ENCODE data around the gene ZNF69.
"Not testable (repeated sequence)": the region's sequence is repeated elsewhere in the genome, so short reads cannot be mapped to it uniquely, and the experiment has no call there.

The ZNF69 gene

DNA sequence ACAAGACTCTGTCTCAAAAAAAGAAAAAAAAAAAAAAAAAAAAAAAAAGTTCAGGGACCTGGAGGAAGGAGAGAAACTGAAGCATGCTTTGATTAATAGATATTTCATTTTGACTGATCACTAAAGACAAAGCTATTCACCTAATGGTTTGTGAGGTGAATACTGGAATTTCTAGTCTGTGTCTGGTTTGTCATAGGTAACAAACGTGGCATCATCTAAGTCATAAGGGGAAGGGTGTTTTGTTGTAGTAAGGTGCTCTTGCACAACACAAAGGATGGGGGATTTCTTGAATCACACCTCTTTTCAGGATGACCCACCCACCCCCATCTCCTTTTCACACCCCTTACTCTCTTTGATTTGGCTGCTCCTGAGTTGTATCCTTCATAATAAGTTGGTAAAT, 13.8 kb upstream of the ZNF69 start:
- no peak for ATAC-seq (ENCODE audit: low read depth)
- H3K36me3 Mint-ChIP-seq: peaks cover 10% of the 10 kb centered on the region
- H3K27me3 Mint-ChIP-seq: no peaks in the 10 kb centered on the region
- H3K27ac Mint-ChIP-seq: no peak overlapping the region
- DNase-seq (ENCODE audit: low spot score in 2 of 2): no peak
- H3K4me3 Mint-ChIP-seq: no peak overlapping the region
- no peaks in the 10 kb centered on the region for H3K4me1 Mint-ChIP-seq
- peaks cover 2% of the 10 kb centered on the region for H3K9me3 Mint-ChIP-seq

DNA sequence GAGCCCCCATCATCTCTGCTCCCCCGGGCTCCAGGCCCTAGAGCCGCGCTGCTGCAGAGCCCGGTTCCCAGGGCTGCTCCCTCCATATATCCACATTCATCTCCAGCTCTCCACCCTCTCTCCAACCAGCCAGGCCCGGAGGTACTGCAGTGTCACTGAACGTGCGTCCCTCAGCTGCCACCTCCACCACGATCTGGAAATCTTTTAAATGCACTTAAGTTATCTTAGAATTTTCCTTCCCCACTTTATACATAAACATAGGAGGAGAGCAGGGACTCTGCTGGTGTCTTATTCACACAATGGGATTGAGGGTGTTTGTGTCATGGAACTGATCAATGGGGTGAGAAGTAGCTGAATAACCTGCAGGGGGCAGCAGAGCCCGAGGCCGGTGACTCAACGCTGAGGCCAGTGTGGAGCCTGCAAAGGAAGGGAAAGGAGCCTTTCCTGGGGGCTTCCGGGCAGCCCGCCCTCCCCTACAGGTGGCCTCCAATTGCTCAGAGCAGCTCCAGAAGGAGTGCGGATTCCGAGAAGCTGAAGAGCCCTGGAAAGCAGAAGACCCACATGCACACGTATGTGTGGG, 7.8 kb upstream of the ZNF69 start:
- not testable (repeated sequence) for H3K4me3 Mint-ChIP-seq; H3K9me3 Mint-ChIP-seq; H3K36me3 Mint-ChIP-seq; H3K27ac Mint-ChIP-seq; ATAC-seq (ENCODE audit: low read depth); H3K27me3 Mint-ChIP-seq; H3K4me1 Mint-ChIP-seq
- DNase-seq (ENCODE audit: low spot score in 2 of 2): peak in 1 of 2 donors; percentile 17

DNA sequence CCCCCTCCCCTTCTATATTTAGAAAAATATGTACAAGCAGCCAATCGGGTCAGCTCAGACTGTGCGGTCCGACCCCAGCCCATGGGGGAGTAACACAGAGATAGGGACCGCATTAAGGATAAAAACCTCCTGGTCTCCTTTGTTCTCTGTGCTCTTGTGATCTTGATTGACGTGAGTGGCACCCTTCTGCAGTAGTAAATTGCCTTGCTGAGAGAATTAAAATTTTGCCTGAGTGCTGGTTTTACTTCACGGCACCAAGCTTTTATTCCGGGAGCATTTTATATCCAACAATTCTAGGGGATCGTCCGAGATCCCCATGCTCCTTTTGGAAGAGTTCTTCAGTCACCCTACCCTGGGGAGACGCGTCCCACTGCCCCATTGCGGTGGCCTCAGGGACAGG, 7.0 kb upstream of the ZNF69 start:
- no peak overlapping the region for H3K27ac Mint-ChIP-seq

DNA sequence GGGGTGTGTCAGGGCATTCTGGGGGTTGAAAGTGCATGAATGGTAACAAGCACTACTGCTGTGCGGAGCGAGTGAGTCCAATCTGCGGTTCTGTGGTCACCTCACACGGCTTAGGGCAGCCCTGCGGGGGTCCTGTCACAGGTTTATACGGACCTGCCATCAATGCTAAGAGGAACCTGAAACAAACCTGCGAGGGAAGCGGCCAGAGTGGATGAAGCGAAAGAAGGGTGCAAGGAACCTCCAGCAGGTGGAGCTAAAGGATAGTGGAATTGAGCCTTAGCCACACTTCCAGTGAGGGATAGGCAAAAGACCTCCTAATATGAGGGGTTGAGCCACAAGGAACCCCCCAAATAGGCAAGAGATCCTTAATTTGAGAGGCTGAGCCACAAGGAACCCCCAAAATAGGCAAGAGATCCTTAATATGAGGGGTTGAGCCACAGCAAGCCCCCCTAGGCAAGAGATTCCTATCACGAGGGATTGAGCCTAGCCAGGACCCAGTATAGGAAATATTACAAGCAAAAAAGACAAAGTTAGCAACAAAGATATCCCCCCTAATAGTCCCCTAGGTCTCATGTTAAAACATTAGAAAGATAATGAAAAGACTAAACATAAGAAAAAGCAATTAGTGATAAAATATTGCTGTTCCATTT, 6.3 kb upstream of the ZNF69 start:
- H3K27ac Mint-ChIP-seq: no peak overlapping the region
- ATAC-seq (ENCODE audit: low read depth) (peak; percentile 87), DNase-seq (ENCODE audit: low spot score in 2 of 2) (peak; percentile 56 to 58)
- H3K27me3 Mint-ChIP-seq: no peaks in the 10 kb centered on the region
- H3K36me3 Mint-ChIP-seq: peaks cover 2% of the 10 kb centered on the region
- peaks cover 3% of the 10 kb centered on the region for H3K4me1 Mint-ChIP-seq
- peaks cover 4% of the 10 kb centered on the region for H3K9me3 Mint-ChIP-seq
- no peak overlapping the region for H3K4me3 Mint-ChIP-seq

More for the DNA sequence above, 7.0 kb upstream of the ZNF69 start:
- ATAC-seq (ENCODE audit: low read depth) (no peak), DNase-seq (ENCODE audit: low spot score in 2 of 2) (no peak)
- Mint-ChIP-seq H3K27me3 (no peaks in the 10 kb centered on the region), H3K4me3 (no peak overlapping the region), H3K4me1 (peaks cover 3% of the 10 kb centered on the region), H3K9me3 (peaks cover 3% of the 10 kb centered on the region), H3K36me3 (peaks cover 2% of the 10 kb centered on the region)

DNA sequence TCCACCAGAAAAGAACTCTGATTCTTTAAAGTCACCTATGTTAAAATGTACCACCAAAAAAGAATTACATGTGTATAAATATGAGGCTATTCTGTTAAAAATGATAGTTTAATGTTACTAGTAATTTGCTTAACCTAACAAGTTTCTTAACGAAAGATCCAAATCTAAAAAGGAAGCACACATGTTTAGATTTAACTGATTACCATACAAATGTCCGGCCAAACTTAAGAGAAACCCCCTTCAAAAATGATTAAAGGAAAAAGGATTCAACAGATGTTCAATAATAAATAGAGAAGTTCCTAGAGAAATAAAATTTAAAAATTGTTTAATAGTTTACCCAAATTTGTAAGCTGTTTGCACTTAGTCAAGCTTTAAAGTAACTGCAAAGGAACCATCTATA, 5.0 kb upstream of the ZNF69 start:
- Mint-ChIP-seq H3K27me3 (no peaks in the 10 kb centered on the region), H3K4me1 (peaks cover 7% of the 10 kb centered on the region), H3K27ac (no peak overlapping the region), H3K36me3 (peaks cover 2% of the 10 kb centered on the region), H3K4me3 (no peak overlapping the region), H3K9me3 (peaks cover 5% of the 10 kb centered on the region)
- ATAC-seq (ENCODE audit: low read depth) (no peak), DNase-seq (ENCODE audit: low spot score in 2 of 2) (no peak)

DNA sequence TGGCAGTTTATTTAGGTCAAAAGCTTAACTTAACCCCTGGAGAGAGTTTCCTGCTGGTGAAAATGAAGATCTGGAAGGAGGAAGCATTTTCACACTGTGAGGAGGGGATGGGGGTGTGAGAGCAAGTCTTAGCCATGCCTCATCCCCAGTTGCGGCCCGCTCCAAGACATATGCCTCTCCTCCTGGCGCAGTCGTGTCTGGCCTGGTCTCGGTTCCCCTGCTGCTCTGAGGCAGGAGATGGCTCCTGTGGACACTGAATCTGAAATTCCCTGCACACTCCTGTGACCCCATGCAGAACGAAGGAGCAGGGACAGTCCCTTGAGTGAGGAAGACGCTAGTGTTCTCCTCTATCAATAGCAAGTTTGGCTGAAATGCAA, 360 bp upstream of the ZNF69 start:
- H3K27ac Mint-ChIP-seq: peak overlapping the region; percentile 66
- DNase-seq (ENCODE audit: low spot score in 2 of 2) (no peak), ATAC-seq (ENCODE audit: low read depth) (no peak)
- H3K36me3 Mint-ChIP-seq: no peaks in the 10 kb centered on the region
- peaks cover 11% of the 10 kb centered on the region for H3K4me1 Mint-ChIP-seq
- H3K4me3 Mint-ChIP-seq: peak overlapping the region; percentile 94
- no peaks in the 10 kb centered on the region for H3K27me3 Mint-ChIP-seq
- H3K9me3 Mint-ChIP-seq: peaks cover 3% of the 10 kb centered on the region

DNA sequence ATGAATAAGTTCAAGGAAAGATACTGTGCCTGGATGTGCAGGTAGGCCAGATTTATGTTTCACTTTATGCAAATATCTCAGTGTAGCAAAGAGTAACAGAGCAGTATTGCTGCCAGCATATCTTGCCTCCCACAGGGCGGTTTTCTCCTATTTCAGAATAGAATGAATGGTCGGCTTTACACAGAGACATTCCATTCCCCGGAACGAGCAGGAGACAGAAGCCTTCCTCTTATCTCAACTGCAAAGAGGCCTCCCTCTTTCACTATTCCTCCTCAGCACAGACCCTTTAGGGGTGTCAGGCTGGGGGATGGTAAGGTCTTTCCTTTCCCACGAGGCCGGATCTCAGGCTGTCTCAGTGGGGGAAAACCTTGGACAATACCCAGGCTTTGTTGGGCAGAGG, 2.3 kb downstream of the ZNF69 start:
- H3K4me1 Mint-ChIP-seq: peaks cover 11% of the 10 kb centered on the region
- not testable (repeated sequence) for H3K27ac Mint-ChIP-seq; H3K27me3 Mint-ChIP-seq; H3K9me3 Mint-ChIP-seq; DNase-seq (ENCODE audit: low spot score in 2 of 2); H3K36me3 Mint-ChIP-seq; ATAC-seq (ENCODE audit: low read depth); H3K4me3 Mint-ChIP-seq

DNA sequence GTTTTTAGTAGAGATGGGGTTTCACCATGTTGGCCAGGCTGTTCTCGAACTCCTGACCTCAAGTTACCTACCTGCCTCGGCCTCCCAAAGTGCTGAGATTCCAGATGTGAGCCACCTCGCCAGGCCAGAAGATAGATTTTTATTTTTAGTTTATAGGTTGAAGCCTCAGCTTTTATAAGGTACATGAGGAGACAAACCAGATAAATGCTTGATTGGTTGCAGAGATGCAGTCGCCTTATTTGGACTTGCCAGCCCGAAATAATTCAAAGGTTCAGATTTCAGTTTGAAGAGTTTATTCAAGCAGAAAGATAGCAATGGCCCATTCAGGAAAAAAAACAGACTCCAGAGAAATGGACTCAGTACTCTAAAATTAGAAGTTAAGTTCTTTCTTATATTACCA, 3.1 kb downstream of the ZNF69 start:
- ATAC-seq (ENCODE audit: low read depth): no peak
- no peak overlapping the region for H3K4me3 Mint-ChIP-seq
- peaks cover 11% of the 10 kb centered on the region for H3K4me1 Mint-ChIP-seq
- H3K27ac Mint-ChIP-seq: no peak overlapping the region
- no peak for DNase-seq (ENCODE audit: low spot score in 2 of 2)
- H3K27me3 Mint-ChIP-seq: peaks cover 2% of the 10 kb centered on the region
- H3K9me3 Mint-ChIP-seq: peaks cover 3% of the 10 kb centered on the region
- H3K36me3 Mint-ChIP-seq: peaks cover 8% of the 10 kb centered on the region

DNA sequence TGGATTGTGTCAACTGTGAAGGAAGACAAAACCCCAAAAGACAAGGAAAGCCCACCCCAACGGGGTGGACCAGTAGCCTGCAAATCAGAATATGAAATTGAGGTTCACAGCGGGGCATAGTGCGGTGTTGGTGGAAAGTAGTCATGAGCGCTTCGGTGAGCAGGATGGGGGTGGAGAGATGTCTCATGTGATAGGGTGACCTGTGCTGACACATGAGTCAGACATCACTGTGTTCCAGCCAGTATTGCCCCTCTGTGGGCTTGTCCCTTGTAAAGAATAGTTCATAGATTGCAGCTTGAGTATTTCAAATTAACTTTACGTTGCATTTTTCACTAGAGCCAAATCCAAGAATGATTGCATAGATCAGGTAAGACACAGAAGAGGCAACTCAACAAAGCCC, 7.3 kb downstream of the ZNF69 start:
- Mint-ChIP-seq H3K4me3 (no peak overlapping the region), H3K9me3 (peaks cover 2% of the 10 kb centered on the region), H3K36me3 (peaks cover 9% of the 10 kb centered on the region), H3K27ac (no peak overlapping the region), H3K4me1 (no peaks in the 10 kb centered on the region), H3K27me3 (peaks cover 2% of the 10 kb centered on the region)
- DNase-seq (ENCODE audit: low spot score in 2 of 2): no peak
- ATAC-seq (ENCODE audit: low read depth): no peak

DNA sequence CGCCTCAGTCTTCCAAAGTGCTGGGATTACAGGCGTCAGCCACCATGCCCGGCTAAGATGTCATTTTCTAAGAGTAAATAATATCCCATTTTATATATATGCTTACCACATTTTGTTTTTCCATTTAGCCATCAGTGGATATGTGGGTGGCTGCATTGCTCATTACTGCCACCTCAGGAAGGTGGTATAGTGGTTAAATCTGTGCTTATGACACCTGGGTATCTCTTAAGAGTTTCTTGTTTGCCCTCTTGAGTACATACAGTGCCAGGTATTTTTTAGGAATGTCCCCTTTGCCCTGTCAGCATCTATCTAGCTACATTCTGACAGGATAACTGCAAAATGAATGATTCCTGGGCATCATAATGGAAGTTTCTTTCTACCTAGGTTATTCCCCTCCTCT, 14.6 kb downstream of the ZNF69 start:
- Mint-ChIP-seq H3K27ac (no peak overlapping the region), H3K9me3 (peaks cover 11% of the 10 kb centered on the region), H3K27me3 (no peaks in the 10 kb centered on the region), H3K36me3 (peaks cover 25% of the 10 kb centered on the region), H3K4me3 (no peak overlapping the region), H3K4me1 (no peaks in the 10 kb centered on the region)
- ATAC-seq (ENCODE audit: low read depth): no peak
- DNase-seq (ENCODE audit: low spot score in 2 of 2): no peak

DNA sequence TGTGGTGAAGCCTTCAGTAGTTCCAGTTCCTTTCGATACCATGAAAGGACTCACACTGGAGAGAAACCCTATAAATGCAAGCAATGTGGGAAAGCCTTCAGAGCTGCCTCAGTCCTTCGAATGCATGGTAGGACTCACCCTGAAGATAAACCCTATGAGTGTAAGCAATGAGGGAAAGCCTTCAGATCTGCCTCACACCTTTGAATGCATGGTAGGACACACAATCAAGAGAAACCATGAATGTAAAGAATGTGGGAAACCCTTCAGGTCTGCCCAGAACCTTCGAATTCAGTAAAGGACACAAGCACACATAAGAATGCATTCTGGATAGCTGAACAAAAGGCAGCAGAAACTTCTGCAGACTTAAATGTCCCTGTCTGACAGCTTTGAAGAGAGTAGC, 18.3 kb downstream of the ZNF69 start:
- no peaks in the 10 kb centered on the region for H3K4me1 Mint-ChIP-seq
- ATAC-seq (ENCODE audit: low read depth) (no peak), DNase-seq (ENCODE audit: low spot score in 2 of 2) (no peak)
- no peak overlapping the region for H3K4me3 Mint-ChIP-seq
- no peak overlapping the region for H3K27ac Mint-ChIP-seq
- H3K27me3 Mint-ChIP-seq: no peaks in the 10 kb centered on the region
- H3K36me3 Mint-ChIP-seq: peaks cover 26% of the 10 kb centered on the region
- H3K9me3 Mint-ChIP-seq: peaks cover 17% of the 10 kb centered on the region

DNA sequence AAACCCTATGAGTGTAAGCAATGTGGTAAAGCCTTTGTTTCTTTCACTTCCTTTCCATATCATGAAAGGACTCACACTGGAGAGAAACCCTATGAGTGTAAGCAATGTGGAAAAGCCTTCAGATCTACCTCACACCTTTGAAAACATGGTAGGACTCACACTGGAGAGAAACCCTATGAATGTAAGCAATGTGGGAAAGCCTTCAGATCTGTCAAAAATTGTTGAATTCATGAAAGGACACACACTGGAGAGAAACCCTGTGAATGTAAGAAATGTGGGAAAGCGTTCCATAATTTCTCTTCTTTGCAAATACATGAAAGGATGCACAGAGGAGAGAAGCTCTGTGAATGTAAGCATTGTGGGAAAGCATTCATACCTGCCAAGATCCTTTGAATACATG, 24.4 kb downstream of the ZNF69 start:
- not testable (repeated sequence) for H3K27me3 Mint-ChIP-seq; H3K27ac Mint-ChIP-seq; ATAC-seq (ENCODE audit: low read depth); H3K36me3 Mint-ChIP-seq; H3K4me3 Mint-ChIP-seq; H3K4me1 Mint-ChIP-seq; DNase-seq (ENCODE audit: low spot score in 2 of 2)
- H3K9me3 Mint-ChIP-seq: peaks cover 14% of the 10 kb centered on the region

DNA sequence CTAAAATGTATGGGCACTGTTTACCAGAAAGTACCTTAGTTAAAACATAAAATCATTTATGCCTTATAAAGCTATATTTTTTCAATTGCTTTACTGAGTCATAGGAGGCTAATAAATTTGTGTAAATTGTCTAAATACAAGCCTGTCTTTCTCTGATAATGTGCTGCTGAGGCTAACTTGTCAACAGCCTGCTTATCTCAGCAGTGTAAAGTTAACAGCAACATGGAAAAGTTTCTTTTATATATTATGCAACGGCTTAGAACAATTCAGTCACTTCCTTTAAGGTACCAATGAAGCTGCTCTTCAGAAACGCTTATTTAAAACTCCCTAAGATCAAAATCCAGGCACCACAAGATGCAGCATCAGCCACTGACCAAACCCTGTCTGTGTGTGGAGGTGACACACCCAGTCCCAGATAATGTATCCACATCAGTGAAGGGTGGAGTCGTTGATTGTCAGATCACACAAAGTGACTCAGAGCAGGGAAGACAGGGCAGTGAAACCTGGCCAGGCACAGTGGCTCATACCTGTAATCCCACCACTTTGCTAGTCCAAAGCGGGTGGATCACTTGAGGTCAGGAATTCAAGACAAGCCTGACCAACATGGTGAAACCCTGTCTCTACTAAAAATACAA, 27.0 kb downstream of the ZNF69 start:
- ATAC-seq (ENCODE audit: low read depth); H3K4me3 Mint-ChIP-seq; DNase-seq (ENCODE audit: low spot score in 2 of 2): not testable (repeated sequence)

DNA sequence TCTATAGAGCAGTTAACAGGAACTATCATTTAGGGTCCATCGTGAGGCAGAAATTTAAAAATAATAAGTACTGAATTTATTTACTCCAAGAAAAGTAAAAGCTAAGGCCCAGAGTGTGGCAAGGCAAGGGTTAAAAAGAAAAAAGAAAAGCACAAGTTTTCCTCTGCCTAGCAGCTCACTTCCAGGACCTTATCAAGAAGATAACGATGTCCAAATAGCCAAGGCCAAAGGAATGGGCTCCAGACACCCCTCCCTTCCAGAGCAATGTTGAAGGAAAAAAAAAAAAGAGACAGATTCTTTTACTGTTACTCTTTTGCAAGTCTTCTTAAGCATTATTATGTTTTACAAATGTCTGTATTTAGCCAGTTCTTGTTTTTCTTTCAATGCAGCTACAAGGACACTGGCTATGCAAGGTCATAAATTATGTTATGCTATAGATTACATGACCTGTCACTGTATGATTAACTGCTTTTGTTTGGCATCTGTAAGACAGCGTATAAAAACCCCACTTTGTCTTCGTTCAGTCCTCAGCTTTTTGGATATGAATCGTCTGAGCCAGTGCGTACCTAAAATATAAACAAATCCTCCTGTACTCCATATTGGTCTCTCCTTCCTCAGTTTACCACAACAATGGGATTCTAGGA, 34.4 kb downstream of the ZNF69 start:
- H3K9me3 Mint-ChIP-seq: no peaks in the 10 kb centered on the region
- no peaks in the 10 kb centered on the region for H3K27me3 Mint-ChIP-seq
- ATAC-seq (ENCODE audit: low read depth) (no peak), DNase-seq (ENCODE audit: low spot score in 2 of 2) (no peak)
- no peak overlapping the region for H3K27ac Mint-ChIP-seq
- no peaks in the 10 kb centered on the region for H3K36me3 Mint-ChIP-seq
- H3K4me3 Mint-ChIP-seq: no peak overlapping the region
- peaks cover 20% of the 10 kb centered on the region for H3K4me1 Mint-ChIP-seq

More for the DNA sequence above, 27.0 kb downstream of the ZNF69 start:
- H3K36me3 Mint-ChIP-seq, H3K27ac Mint-ChIP-seq, H3K27me3 Mint-ChIP-seq, H3K9me3 Mint-ChIP-seq, H3K4me1 Mint-ChIP-seq: not testable (repeated sequence)
